Stimulated activated naive CD4-positive, alpha-beta T cell (primary cell): ENCODE results near the gene NTF4.
"Not testable (repeated sequence)": the region's sequence is repeated elsewhere in the genome, so short reads cannot be mapped to it uniquely, and the experiment has no call there.

Source experiments
- DNase-seq, 6 experiments: peaks; one replicate each; lab custom pipeline; 2025; lab: John Stamatoyannopoulos, UW

The NTF4 gene

GRCh38 chr19:49056902-49057596 lies 7.6 kb downstream of the NTF4 start:
- peak in 1 of 6 experiments; percentile 25 for DNase-seq

GRCh38 chr19:49056101-49056901 lies 8.3 kb downstream of the NTF4 start:
- peak; percentile 9 to 50 (median 34) for DNase-seq

GRCh38 chr19:49050376-49051033 lies 14.1 kb downstream of the NTF4 start:
- not testable (repeated sequence) for DNase-seq

GRCh38 chr19:49049834-49050233 lies 14.8 kb downstream of the NTF4 start:
- DNase-seq: not testable (repeated sequence)

GRCh38 chr19:49049011-49049410 lies 15.6 kb downstream of the NTF4 start, which contains the start of gene CGB8:
Gene CGB8 (minus strand): TSS chr19:49049111. CDS start chr19:49048739, 372 bp downstream.
- DNase-seq: not testable (repeated sequence)

GRCh38 chr19:49043548-49043947 lies 21.1 kb downstream of the NTF4 start, which contains the start of gene CGB5:
Gene CGB5 (plus strand): TSS chr19:49043848. CDS start chr19:49044210, 362 bp downstream.
- not testable (repeated sequence) for DNase-seq

- DNase-seq: not testable (repeated sequence)
Measured at GRCh38 chr19:49042666-49043065, 22.0 kb downstream of the NTF4 start.

GRCh38 chr19:49042177-49042576 lies 22.4 kb downstream of the NTF4 start:
- no peak for DNase-seq

- not testable (repeated sequence) for DNase-seq
Measured at GRCh38 chr19:49039736-49040135, 24.9 kb downstream of the NTF4 start.

GRCh38 chr19:49038557-49039276 lies 25.9 kb downstream of the NTF4 start:
- DNase-seq: not testable (repeated sequence)

- DNase-seq: not testable (repeated sequence)
Measured at GRCh38 chr19:49038111-49038510, 26.5 kb downstream of the NTF4 start.

GRCh38 chr19:49036815-49037214 lies 27.8 kb downstream of the NTF4 start, which contains the start of gene CGB1:
Gene CGB1 (minus strand): TSS chr19:49036895. CDS start chr19:49036711, 184 bp downstream.
- peak in 2 of 6 experiments; percentile 7 to 20 for DNase-seq

GRCh38 chr19:49031642-49032301 lies 32.8 kb downstream of the NTF4 start, which contains the start of gene CGB2:
Gene CGB2 (plus strand): TSS chr19:49031890. CDS start chr19:49032096, 206 bp downstream.
- DNase-seq: peak in 4 of 6 experiments; percentile 6 to 38 (median 26)

- DNase-seq: not testable (repeated sequence)
Measured at GRCh38 chr19:49030323-49030722, 34.3 kb downstream of the NTF4 start.

- not testable (repeated sequence) for DNase-seq
Measured at GRCh38 chr19:49029749-49030148, 34.9 kb downstream of the NTF4 start.

GRCh38 chr19:49028686-49029085 lies 35.9 kb downstream of the NTF4 start:
- DNase-seq: not testable (repeated sequence)

- not testable (repeated sequence) for DNase-seq
Measured at GRCh38 chr19:49025599-49025998, 39.0 kb downstream of the NTF4 start.

GRCh38 chr19:49025088-49025487 lies 39.5 kb downstream of the NTF4 start:
- DNase-seq: not testable (repeated sequence)

GRCh38 chr19:49024233-49024632 lies 40.4 kb downstream of the NTF4 start, which contains the start of gene CGB3:
Gene CGB3 (minus strand): TSS chr19:49024333. CDS start chr19:49023971, 362 bp downstream.
- not testable (repeated sequence) for DNase-seq

- DNase-seq: no peak
Measured at GRCh38 chr19:49022116-49022515, 42.5 kb downstream of the NTF4 start.
